Measurements from ENCODE around the gene INAFM2.

Gene INAFM2

GRCh38 chr15:40287505-40287904, 36.0 kb upstream of the INAFM2 start:
- DNase-seq (ENCODE audit: low read depth in 3 of 3), result no peak

GRCh38 chr15:40287968-40288367, 35.5 kb upstream of the INAFM2 start:
- DNase-seq (ENCODE audit: low read depth in 3 of 3), result no peak

- DNase-seq (ENCODE audit: low read depth in 3 of 3), result no peak
These were observed 34.2 kb upstream of the INAFM2 start for GRCh38 chr15:40289140-40289775.

DNA sequence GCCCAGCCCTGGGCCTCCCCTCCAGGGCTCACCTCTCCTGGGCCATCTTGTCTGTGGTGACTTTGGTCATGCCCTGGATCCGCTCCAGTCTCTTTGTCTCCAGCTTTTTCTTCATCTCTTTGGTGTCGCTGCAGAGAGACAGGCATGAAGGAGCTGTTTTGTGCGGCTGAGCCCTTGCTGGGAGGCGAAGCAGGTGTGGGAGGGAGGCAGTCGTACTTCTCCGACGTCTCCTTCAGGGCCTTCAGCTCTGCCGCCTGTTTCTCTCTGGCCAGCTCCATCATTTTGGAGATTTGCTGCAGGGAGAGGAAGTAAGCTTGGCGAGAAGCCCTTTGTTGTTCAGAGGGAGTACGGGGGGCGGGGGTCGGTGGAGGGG, 33.0 kb upstream of the INAFM2 start:
- no peak for DNase-seq (ENCODE audit: low read depth in 3 of 3)

DNA sequence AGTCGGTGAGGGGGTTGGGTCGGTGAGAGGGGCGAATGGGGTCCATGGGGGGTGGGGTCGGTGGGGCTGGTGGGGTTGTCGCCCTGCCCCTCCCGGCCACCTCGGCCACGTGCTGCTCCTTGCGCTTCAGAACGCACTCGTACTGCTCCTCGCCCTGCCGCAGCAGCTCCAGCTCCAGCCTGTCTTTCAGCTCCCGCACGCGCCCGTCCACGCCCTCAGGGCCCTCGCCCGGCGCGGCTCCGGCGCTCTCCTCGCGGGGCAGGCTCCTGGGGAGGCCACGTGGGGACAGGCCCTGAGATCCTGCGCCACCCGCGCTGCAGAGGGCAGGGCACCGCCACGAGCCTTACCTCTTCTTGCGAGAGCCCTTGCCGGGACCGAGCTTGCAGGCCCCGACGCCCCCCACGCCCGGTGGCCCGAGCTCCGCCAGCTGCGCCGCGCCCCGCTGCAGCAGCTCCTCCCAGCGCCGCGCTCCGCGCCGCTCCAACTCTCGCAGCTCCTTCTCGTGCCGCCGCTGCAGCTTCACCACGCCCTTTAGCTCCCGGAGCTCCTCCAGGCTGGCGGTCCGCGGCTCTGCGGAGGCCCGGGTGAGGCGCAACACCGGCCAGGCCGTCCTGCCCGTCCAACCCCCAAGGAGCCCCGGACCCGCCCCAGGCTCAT, 32.4 kb upstream of the INAFM2 start:
- no peak for DNase-seq (ENCODE audit: low read depth in 3 of 3)

DNA sequence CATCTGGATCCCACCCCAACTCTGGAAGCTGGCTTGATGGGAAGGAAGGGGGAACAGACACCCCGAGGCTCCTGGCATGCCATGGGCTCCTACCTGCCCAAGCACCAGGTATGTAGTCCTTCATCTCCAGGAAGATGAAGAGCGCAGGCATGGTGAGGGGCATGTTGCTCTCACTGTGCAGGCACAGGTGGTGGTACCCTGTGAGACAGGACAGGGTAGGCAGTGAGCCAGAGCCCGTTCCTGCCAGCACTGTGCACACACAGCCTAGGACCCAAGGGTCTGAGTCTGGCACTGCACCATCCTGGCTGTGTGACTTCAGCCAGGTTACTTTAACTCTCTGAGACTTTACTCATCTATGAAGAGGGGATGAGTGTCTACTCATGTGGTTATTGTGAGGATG, 31.2 kb upstream of the INAFM2 start:
- DNase-seq (ENCODE audit: low read depth in 3 of 3), result no peak

DNA sequence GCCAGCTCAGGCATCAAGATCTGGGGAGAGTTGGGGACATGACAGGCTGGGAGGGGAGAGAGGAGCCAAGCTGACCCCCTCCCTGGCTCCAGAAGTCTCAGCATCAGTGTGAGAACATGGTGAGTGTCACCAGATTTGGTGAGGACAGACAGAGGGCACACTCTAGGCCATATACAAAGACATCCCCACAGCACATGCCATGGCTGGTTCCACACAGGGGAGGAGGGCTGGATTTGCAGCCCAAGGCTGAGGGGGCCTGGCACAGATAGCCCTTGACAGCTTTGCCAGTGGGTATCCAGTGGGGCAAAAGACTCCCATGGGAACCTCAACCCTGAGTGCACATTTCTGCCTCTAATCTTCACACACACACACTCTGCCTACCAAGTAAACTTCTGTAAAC, 30.5 kb upstream of the INAFM2 start:
- DNase-seq (ENCODE audit: low read depth in 3 of 3), result no peak

GRCh38 chr15:40293905-40294895, 29.3 kb upstream of the INAFM2 start:
- no peak for DNase-seq (ENCODE audit: low read depth in 3 of 3)

GRCh38 chr15:40295297-40295696, 28.2 kb upstream of the INAFM2 start:
- no peak for DNase-seq (ENCODE audit: low read depth in 3 of 3)

DNA sequence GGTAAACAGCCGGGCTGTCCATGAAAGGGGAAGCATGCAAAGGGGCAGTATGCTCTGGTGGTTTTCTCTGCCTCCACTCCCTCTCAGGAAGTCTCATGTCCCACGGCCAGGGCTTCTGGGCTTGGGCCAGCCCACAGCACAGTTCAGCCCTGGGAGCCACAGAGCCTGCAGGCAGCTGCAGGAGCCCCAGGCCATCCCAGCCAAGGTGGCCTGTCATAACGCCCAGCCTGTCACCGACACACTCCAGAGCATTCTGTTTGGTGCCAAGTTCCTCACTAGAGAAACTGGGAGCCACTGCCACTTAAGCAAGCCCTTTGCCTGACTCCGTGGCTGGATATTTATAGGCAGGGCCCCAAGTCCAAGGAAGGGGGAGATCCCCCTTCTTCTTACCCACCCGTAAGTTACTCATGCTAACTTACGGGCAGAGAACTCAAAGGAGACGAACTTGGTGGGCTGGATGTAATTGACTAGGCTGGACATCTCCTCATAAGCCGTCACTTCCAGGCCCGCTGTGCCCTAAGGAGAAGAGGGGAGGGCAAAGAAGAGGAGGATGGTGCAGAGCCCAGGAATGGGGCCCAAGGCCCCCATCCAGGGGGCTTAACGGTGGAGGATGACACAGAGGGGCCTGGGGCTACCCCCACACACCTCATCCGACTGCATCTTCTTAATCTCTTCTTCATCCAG, 27.5 kb upstream of the INAFM2 start:
- no peak for DNase-seq (ENCODE audit: low read depth in 3 of 3)

- no peak for DNase-seq (ENCODE audit: low read depth in 3 of 3)
These were observed 26.8 kb upstream of the INAFM2 start for GRCh38 chr15:40296561-40297230.

- no peak for DNase-seq (ENCODE audit: low read depth in 3 of 3)
These were observed 26.1 kb upstream of the INAFM2 start for GRCh38 chr15:40297356-40297755.

- DNase-seq (ENCODE audit: low read depth in 3 of 3), result no peak
These were observed 25.1 kb upstream of the INAFM2 start for GRCh38 chr15:40298216-40298935.

DNA sequence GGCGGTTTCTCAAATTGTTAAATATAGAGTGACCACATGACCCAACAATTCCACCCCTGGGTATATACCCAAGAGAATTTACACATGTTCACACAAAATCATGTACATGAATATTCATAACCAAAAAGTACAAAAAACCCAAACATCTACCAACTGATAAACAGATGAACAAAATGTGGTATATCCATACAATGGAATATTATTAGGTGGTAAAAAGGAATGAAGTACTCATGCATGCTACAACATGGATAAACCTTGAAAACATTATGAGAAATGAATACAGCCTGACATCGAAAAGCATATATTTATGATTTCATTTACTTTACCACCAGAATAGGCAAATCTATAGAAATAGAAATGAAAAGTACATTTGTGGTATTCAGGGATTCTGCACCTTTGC, 23.1 kb upstream of the INAFM2 start:
- DNase-seq (ENCODE audit: low read depth in 3 of 3), result no peak

- no peak for DNase-seq (ENCODE audit: low read depth in 3 of 3)
These were observed 22.7 kb upstream of the INAFM2 start for GRCh38 chr15:40300771-40301170.

- no peak for DNase-seq (ENCODE audit: low read depth in 3 of 3)
These were observed 21.9 kb upstream of the INAFM2 start for GRCh38 chr15:40301467-40302179.

DNA sequence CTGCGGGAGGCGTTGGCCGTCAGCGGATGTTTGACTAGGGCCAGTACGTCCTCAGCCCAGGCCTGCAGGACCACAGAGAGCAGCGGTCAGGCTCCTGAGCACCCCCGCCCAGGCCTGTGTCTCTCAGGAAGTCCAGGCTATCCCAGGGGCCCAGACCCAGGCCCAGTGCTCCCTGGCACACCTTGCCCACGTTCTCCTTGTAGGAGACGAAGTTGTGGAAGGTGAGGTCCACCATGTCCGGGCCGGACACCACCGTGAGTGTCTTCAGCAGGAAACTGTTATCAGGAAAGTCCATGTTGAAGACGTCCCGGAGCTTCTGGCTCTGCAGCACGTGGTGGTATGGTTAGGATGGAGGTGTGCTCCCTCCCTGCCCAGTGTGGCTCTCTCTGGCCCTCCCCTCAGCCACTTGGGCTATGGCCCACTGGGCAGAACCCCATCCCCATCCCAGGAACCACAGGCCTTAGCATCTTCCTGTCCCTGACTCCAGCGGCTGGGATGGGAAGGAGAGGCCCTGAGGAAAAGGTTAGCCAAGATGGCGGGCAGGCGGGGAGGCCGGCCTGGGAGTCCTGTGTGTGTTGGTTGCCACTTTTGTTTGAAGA, 21.1 kb upstream of the INAFM2 start:
- no peak for DNase-seq (ENCODE audit: low read depth in 3 of 3)

DNA sequence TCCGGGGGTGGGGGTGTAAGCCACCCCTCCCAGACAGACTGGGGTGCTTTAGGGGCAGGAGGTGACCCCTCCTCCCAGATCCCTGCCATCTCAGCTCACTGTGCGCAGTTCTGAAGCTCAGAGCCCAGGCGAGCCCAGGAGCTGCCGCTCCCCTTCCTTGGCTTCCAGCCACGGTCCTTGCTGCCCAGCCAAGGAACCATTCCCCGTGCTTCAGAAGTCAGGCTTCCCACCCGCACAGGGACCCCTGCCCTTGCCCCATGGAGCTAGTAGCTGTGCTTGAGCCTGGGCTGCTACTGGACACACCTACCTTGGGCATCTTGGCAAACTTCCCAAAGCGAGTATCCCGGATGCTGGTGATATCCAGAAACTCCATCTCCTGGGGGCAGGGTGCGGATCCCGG, 20.5 kb upstream of the INAFM2 start:
- no peak for DNase-seq (ENCODE audit: low read depth in 3 of 3)

GRCh38 chr15:40303576-40303975, 19.9 kb upstream of the INAFM2 start:
- no peak for DNase-seq (ENCODE audit: low read depth in 3 of 3)

GRCh38 chr15:40305281-40305680, 18.2 kb upstream of the INAFM2 start:
- DNase-seq (ENCODE audit: low read depth in 3 of 3), result no peak

All from stimulated activated CD4-positive, alpha-beta T cell treated with anti-CD3 and anti-CD28 coated beads, TNF-alpha, amount 100 ng/mL, for 24 hours (primary cell).